8988T (cell line): ENCODE results near the gene OCRL.
"Not testable (repeated sequence)": the region's sequence is repeated elsewhere in the genome, so short reads cannot be mapped to it uniquely, and the experiment has no call there.

Experiments
- DNase-seq: peaks from one replicate; pipeline ENCODE4 v3.0.0; 2011

The OCRL gene

DNA sequence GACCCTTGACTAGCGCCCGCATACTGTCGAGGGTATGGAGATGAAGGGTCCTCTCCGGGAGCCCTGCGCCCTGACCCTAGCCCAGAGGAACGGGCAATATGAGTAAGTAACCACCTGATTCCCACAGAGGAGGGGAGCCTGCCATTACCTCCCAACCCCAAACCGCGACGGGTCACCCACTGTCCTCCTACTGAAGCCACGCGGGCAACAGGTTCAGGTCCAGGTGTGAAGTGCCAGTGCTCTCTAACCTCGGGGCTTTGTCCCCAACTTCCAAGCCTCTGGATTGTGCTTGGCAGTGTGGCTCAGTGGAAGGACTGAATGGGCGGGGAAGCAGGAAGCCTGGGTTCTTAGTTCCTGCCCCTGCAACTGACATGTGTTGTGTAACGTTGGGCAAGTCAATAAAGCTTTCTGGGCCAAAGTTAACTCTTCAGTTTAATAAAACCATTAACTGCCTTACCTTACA lies 694 bp downstream of the OCRL start:
- no peak for DNase-seq

GRCh38 chrX:129544780-129545179 lies 4.7 kb downstream of the OCRL start:
- DNase-seq, result no peak

DNA sequence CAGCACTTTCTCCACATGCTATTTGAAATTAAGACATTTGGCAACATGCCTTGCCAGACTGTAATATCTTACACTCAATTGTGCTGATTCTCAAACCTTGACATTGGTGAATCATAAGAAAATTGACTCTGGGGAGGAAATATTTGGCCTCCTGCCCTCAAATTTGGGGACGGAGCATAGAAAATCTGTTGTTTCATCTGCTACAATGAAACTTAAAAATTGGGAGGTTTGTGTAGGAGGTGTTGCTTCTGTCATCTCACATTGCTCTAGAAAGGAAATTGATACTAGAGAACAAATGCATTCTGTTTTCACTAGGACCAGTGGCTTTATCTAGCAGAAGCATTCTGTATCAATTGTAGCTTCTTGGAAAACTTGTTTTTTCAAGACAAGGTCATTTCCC lies 5.3 kb downstream of the OCRL start:
- DNase-seq, result no peak

DNA sequence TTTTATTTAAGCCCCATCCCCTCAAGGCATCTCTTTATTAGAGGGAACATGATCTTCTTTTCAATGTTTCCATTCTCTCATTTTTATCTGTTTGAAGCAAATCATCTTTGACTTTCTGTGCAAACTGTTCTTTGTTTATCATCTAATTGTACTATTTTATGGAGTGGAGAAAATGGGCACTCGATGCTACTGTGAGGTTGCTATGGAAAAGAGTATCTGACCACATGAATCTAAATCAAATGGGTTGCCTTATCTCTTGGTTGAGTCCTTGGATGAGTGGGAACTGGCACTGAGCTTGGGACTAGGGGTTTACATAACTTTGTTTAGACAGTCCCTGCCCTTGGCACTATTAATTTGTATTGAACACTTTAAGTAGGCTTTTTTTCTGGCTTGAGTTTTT lies 9.1 kb downstream of the OCRL start:
- no peak for DNase-seq

DNA sequence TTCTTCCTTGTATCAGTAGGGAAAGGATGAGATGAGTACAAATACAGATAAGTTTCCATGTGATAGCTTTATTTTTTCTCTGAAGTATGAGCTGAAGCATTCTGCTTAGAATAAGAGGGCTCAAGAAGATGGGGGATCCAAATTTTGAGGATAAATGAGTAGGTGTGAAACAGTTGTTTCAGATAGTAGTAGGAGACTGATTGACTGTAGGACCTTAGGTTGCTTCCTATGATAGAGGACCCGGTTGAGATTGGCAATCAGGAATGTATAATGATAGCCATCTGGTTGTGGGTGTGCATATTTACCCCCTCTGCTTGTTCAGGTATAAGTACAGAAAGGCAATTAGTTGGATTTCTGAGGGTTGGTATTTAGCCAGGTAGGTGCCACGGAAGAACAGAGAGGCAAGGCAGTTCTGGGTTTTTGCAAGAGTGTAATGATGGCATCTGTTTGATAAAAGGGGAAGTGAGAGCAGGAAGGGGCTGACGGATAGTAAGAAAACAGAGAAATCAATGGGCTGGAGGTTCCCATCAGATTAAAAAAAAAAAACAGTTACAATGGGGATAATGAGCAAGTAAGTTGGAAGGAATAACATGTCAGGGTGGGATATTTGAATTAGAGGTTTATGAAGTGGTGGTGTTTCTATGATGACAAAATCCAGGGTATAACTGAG lies 13.7 kb downstream of the OCRL start:
- no peak for DNase-seq

GRCh38 chrX:129554816-129555215 lies 14.8 kb downstream of the OCRL start:
- not testable (repeated sequence) for DNase-seq

GRCh38 chrX:129556806-129557315 lies 16.8 kb downstream of the OCRL start:
- DNase-seq, result no peak

- no peak for DNase-seq
Observed at GRCh38 chrX:129557844-129558480, 17.9 kb downstream of the OCRL start.

GRCh38 chrX:129559783-129560182 lies 19.7 kb downstream of the OCRL start:
- DNase-seq, result no peak

- no peak for DNase-seq
Observed at GRCh38 chrX:129561453-129561852, 21.4 kb downstream of the OCRL start.

- not testable (repeated sequence) for DNase-seq
Observed at GRCh38 chrX:129564345-129564744, 24.3 kb downstream of the OCRL start.

- DNase-seq, result no peak
Observed at GRCh38 chrX:129565046-129565650, 25.1 kb downstream of the OCRL start.

- DNase-seq, result no peak
Observed at GRCh38 chrX:129566073-129566472, 26.0 kb downstream of the OCRL start.

DNA sequence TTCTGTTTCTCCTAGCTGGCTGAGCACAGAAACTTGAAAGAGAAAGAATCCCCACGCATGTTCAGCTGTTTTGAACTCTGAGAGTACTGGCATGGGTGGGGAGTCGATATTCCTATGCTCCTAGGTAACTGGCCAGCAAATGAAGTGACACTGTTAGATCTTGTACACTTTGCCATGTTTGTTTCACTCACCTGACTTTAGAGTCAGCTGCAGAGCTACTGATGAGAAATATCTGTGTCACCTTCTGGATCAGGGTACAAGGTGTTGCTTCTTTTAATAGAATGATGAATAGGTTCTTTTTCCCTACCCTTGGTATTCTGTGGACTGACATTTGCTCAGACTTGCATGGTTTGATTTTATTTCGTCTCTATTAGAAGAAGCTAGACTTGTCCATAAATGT lies 28.3 kb downstream of the OCRL start:
- no peak for DNase-seq

DNA sequence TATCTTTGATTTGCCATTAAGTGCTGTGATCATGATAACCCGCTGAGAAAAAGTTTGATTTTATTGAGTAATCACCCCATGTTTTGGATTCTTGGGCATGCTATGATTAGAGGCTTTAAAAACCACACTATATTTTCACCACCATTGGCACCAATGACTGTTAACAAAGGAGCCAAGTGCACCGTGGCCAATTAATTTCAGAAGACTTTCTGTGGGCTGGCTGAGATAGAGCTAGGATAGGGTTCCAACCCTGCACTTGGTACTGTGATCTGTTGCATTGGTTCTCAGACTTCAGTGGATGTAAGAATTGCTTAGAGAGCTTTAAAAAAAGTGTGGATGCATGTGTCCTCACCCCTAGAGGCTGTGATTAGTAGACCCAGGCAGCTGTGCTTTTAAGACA lies 32.4 kb downstream of the OCRL start:
- no peak for DNase-seq

DNA sequence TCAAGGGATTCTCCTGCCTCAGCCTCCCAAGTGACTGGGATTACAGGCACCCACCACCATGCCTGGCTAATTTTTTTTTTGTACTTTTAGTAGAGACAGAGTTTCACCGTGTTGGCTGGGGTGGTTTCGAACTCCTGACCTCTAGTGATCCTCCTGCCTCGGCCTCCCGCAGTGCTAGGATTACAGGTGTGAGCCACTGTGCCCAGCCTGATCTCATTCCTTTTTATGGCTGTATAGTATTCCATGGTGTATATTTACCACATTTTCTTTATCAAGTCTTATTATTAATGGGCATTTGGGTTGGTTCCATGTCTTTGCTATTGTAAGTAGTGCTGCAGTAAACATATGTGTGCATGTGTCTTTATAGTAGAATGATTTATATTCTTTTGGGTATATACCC lies 33.6 kb downstream of the OCRL start:
- not testable (repeated sequence) for DNase-seq

- DNase-seq, result no peak
Observed at GRCh38 chrX:129574214-129574613, 34.2 kb downstream of the OCRL start.

- no peak for DNase-seq
Observed at GRCh38 chrX:129576539-129576938, 36.5 kb downstream of the OCRL start.

DNA sequence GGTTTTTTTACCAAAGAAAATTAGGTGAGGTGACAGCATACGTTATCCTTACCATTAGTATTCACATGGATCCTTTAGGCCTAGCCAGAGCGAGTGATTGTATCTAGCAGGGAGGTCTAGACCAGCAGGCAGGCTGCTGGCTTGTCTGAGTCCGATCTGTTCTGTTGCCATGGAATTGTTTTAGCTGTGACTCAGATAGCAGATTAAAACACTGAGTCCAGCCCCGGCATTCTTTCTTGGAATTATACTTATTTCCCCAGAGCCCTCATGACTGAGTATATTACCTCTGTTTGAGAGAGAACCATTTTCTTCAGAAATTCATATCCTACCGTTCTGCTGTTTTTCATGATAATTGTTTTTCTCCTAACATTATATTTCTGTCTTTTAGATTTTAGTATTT lies 37.4 kb downstream of the OCRL start:
- DNase-seq, result no peak

DNA sequence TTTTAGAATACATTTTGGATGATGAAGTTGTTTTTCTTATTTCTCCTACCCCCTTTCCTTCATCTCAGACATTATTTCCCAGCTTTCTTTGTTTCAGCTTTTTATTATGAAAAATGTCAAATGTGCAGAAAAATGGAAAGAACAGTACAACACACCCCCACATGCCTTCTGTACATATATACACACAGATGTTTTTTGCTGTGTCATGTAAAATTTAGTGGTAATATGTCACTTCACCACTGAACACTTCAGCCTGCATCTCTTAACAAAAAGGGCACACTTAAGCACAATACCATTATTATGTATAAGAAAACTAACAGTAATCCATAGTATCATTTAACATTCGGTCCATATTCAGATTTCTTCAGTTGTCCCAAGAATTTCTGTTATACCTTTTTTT lies 37.8 kb downstream of the OCRL start:
- DNase-seq, result no peak

GRCh38 chrX:129581904-129582303 lies 41.8 kb downstream of the OCRL start:
- DNase-seq, result no peak

DNA sequence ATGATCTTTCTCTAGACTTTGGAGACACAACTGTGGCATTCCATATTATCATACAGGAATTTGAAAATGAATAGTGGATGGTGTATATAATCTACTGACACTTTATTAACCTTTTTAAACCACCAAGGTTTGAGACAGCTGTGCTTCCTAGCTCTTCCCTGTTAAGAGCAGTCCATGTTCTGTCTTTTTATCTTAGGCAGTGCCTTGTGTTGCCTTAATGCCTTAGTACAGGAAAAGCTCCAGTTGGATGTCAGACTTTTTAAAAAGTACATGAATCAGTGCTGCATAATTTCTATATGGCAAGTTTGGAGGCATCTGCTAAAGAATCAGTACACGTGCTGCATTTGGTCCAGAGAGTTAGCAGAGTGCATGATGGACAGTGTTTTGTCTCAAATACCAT lies 45.1 kb downstream of the OCRL start:
- DNase-seq, result no peak

GRCh38 chrX:129585691-129586090 lies 45.6 kb downstream of the OCRL start:
- DNase-seq, result no peak

GRCh38 chrX:129586446-129586845 lies 46.4 kb downstream of the OCRL start:
- DNase-seq, result no peak
